GM12891 (cell line): ENCODE data around the gene RTP3.

Experiments
- POLR2A ChIP-seq: IDR thresholded peaks from 2 replicates; pipeline ENCODE4 v1.6.1; 2011; ENCODE audit warnings: low read depth, low read length, control low read depth
- POLR2AphosphoS5 ChIP-seq: IDR thresholded peaks from 2 replicates; pipeline ENCODE4 v1.6.1; 2011; ENCODE audit warnings: low read depth, low read length, control low read depth
- TAF1 ChIP-seq: IDR thresholded peaks from 2 replicates; pipeline ENCODE4 v1.6.1; 2011; ENCODE audit warnings: low read depth, low read length, control low read depth

DNA sequence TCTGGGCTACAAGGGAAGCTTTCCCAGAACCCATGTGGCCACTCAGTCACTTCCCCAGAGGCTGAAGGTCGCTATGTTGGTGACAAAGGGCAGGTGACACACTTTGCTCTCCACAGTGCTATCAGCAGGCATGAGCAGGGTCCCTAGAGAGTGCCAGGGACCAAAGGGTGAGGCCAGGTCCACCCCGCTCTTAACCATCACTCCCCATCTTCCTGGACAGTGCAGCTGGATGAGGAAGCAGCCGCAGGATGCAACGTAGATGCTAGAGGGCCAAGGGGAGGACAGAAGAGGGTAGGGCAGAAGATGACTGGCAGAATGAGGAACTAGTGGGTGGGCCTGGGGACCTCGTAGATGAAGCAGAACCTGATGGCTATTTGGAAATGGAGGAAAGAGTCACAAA is 19.4 kb upstream of the RTP3 start:
- TF ChIP-seq POLR2A (no peak), POLR2AphosphoS5 (no peak), TAF1 (no peak)
